Muscle layer of duodenum (tissue), 2 donors: Measurements from ENCODE around the gene RECK.

ENCODE experiments used
- H3K27ac ChIP-seq: one replicate; pipeline ENCODE4 v1.7.0; 2013; ENCODE audit warnings: mild to moderate bottlenecking, low read length
- H3K27me3 ChIP-seq: one replicate; pipeline ENCODE4 v1.7.0; 2013; ENCODE audit warnings: low read depth, mild to moderate bottlenecking, control low read depth, low read length
- H3K36me3 ChIP-seq, 2 donors: one replicate each; pipeline ENCODE4 v1.7.0; 2013; ENCODE audit warnings: low read length in 2 of 2, control low read depth in 1 of 2, mild to moderate bottlenecking in 1 of 2; ENCODE audit not compliant: insufficient read depth in 2 of 2, control insufficient read depth in 1 of 2
- H3K4me1 ChIP-seq, 2 donors: one replicate each; pipeline ENCODE4 v1.7.0; 2013; ENCODE audit warnings: low read length in 2 of 2, mild to moderate bottlenecking in 2 of 2, control low read depth in 1 of 2, moderate library complexity in 1 of 2; ENCODE audit not compliant: insufficient read depth in 2 of 2, control insufficient read depth in 1 of 2
- H3K4me3 ChIP-seq, 2 donors: one replicate each; pipeline ENCODE4 v1.7.0; 2013; ENCODE audit warnings: low read length in 2 of 2, low read depth in 1 of 2, mild to moderate bottlenecking in 1 of 2
- H3K9me3 ChIP-seq, 2 donors: one replicate each; pipeline ENCODE4 v1.7.0; 2013; ENCODE audit warnings: low read length in 2 of 2, control low read depth in 1 of 2, mild to moderate bottlenecking in 1 of 2; ENCODE audit not compliant: control insufficient read depth in 1 of 2
- donor health status: healthy.

Gene RECK

GRCh38 chr9:36163049-36163785 is 126.5 kb downstream of the RECK start:
- no peaks in the 10 kb centered on the region for H3K36me3 ChIP-seq
- no peaks in the 10 kb centered on the region for H3K9me3 ChIP-seq
- H3K27me3 ChIP-seq = no peaks in the 10 kb centered on the region
- peak overlapping the region in 1 of 2 donors; percentile 6 for H3K4me3 ChIP-seq
- H3K4me1 ChIP-seq = peaks cover 8 to 65% of the 10 kb centered on the region in 2 donors
- H3K27ac ChIP-seq = peak overlapping the region; percentile 78

DNA sequence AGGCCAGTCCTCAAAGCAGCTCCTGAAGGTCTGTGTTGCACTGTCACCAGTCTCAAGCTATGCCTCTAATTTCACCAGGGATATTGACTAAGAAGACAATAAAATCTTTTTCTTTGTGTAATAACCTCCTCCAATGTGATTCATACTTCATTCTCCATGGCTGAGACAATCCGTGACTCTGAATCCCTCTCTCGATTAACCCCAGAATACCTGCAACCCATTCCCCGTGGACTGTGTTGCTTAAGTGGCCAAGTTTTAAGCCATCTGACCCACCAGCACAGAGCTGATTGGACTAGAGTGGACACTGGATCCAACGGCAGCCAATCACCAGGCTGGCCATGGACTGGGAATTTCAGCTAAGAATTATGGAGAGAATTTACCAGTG is 127.1 kb downstream of the RECK start:
- peak overlapping the region; percentile 78 for H3K27ac ChIP-seq

GRCh38 chr9:36164372-36164771 is 127.7 kb downstream of the RECK start:
- Histone ChIP-seq H3K4me3 (no peak overlapping the region), H3K27me3 (no peaks in the 10 kb centered on the region), H3K9me3 (no peaks in the 10 kb centered on the region), H3K36me3 (no peaks in the 10 kb centered on the region), H3K4me1 (peaks cover 8 to 54% of the 10 kb centered on the region in 2 donors), H3K27ac (peak overlapping the region; percentile 78)

More for the DNA sequence above, 127.1 kb downstream of the RECK start:
- H3K36me3 ChIP-seq = no peaks in the 10 kb centered on the region
- H3K27me3 ChIP-seq = no peaks in the 10 kb centered on the region
- H3K9me3 ChIP-seq = no peaks in the 10 kb centered on the region
- H3K4me3 ChIP-seq = no peak overlapping the region
- peaks cover 8 to 60% of the 10 kb centered on the region in 2 donors for H3K4me1 ChIP-seq

DNA sequence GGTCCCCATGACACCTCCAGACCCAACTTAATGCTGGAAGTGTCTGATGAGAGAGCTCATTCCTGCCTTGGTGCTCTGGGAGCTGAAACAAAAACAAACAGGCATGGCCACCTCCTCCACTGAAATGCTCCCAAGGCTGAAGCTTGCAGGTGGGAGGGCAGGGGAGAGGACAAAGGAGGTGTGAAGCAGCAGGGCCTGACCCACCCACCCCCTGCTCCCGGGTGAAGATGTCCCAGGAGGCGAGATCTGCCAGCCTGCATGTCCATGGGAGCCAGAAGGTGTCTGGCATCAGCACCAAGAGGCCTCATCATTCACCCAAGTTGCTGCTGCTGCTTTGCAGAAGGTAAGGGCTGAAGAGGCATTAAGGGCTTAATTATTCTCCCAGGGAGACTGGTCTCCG is 128.3 kb downstream of the RECK start:
- Histone ChIP-seq H3K4me1 (peaks cover 8 to 48% of the 10 kb centered on the region in 2 donors), H3K9me3 (no peaks in the 10 kb centered on the region), H3K27me3 (no peaks in the 10 kb centered on the region), H3K27ac (peak overlapping the region; percentile 46), H3K36me3 (no peaks in the 10 kb centered on the region), H3K4me3 (no peak overlapping the region)

DNA sequence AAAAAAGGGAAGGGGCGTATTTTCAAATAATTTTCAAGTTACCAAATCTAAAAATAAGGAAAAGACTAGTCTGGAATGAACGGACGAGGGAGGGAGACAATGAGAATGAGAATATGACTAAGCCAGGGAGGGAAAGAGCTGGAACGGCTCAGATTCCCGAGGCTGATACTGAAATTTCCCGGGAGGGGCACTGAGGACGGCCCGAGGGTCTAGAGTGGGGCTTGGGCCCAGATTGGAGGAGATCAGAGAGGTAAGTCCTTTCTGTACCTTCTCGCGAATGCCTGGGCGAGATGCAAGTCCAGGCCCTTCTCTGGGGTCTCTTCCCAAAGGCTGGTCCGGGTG is 129.1 kb downstream of the RECK start:
- Histone ChIP-seq H3K27ac (peak overlapping the region; percentile 45), H3K4me1 (peaks cover 8 to 48% of the 10 kb centered on the region in 2 donors), H3K9me3 (no peaks in the 10 kb centered on the region), H3K4me3 (peak overlapping the region; percentile 16 to 79), H3K27me3 (no peaks in the 10 kb centered on the region), H3K36me3 (no peaks in the 10 kb centered on the region)

GRCh38 chr9:36166168-36166927 is 129.6 kb downstream of the RECK start:
- Histone ChIP-seq H3K27ac (peak overlapping the region; percentile 45), H3K36me3 (no peaks in the 10 kb centered on the region), H3K9me3 (no peaks in the 10 kb centered on the region), H3K4me3 (peak overlapping the region; percentile 62 to 79), H3K4me1 (peaks cover 4 to 42% of the 10 kb centered on the region in 2 donors), H3K27me3 (no peaks in the 10 kb centered on the region)

- Histone ChIP-seq H3K36me3 (no peaks in the 10 kb centered on the region), H3K27me3 (no peaks in the 10 kb centered on the region), H3K9me3 (no peaks in the 10 kb centered on the region), H3K4me3 (no peak within 1 kb of the TSS), H3K4me1 (peaks cover 0 to 20% of the 10 kb centered on the region in 2 donors), H3K27ac (no peak within 1 kb of the TSS)
Measured at GRCh38 chr9:36169166-36169565, 132.5 kb downstream of the RECK start, which contains the start of gene CCIN. Gene CCIN, plus strand, starts transcription at chr9:36169388. Its CDS starts 115 bp downstream, at chr9:36169503.

- H3K9me3 ChIP-seq = no peaks in the 10 kb centered on the region
- H3K4me1 ChIP-seq = peaks cover 0 to 15% of the 10 kb centered on the region in 2 donors
- no peak overlapping the region for H3K27ac ChIP-seq
- H3K4me3 ChIP-seq = no peak overlapping the region
- H3K27me3 ChIP-seq = no peaks in the 10 kb centered on the region
- no peaks in the 10 kb centered on the region for H3K36me3 ChIP-seq
Measured at GRCh38 chr9:36169708-36170107, 133.0 kb downstream of the RECK start.

- Histone ChIP-seq H3K27ac (no peak overlapping the region), H3K9me3 (no peaks in the 10 kb centered on the region), H3K4me3 (no peak overlapping the region), H3K36me3 (no peaks in the 10 kb centered on the region), H3K4me1 (peaks cover 0 to 7% of the 10 kb centered on the region in 2 donors), H3K27me3 (no peaks in the 10 kb centered on the region)
Measured at GRCh38 chr9:36170531-36170930, 133.8 kb downstream of the RECK start.

DNA sequence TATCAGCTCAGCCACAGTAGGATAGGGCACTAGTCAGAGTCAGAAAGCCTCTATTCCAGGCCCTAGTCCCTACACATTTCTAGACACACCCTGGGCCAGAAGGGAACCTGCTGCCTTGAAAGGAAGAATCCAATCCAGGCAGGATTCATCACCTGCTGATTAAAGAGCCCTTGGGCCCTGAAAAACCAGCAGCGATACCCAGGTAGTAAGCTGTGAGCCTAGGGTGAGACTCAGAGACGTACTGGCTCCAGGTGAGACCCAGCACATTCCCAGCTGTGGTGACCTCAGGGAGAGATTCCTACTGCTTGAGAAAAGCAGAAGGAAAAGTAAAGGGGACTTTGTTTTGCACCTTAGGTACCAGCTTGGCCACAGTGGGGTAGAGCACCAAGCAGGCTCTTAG is 137.1 kb downstream of the RECK start:
- no peaks in the 10 kb centered on the region for H3K4me1 ChIP-seq
- H3K27me3 ChIP-seq = no peaks in the 10 kb centered on the region
- no peaks in the 10 kb centered on the region for H3K36me3 ChIP-seq
- no peaks in the 10 kb centered on the region for H3K9me3 ChIP-seq
- no peak overlapping the region for H3K27ac ChIP-seq
- H3K4me3 ChIP-seq = no peak overlapping the region
